8988T (cell line): Measurements from ENCODE around the gene GYPA.
"Not testable (repeated sequence)": the region's sequence is repeated elsewhere in the genome, so short reads cannot be mapped to it uniquely, and the experiment has no call there.

Experiments
- DNase-seq: peaks from one replicate; pipeline ENCODE4 v3.0.0; 2011

The GYPA gene

DNA sequence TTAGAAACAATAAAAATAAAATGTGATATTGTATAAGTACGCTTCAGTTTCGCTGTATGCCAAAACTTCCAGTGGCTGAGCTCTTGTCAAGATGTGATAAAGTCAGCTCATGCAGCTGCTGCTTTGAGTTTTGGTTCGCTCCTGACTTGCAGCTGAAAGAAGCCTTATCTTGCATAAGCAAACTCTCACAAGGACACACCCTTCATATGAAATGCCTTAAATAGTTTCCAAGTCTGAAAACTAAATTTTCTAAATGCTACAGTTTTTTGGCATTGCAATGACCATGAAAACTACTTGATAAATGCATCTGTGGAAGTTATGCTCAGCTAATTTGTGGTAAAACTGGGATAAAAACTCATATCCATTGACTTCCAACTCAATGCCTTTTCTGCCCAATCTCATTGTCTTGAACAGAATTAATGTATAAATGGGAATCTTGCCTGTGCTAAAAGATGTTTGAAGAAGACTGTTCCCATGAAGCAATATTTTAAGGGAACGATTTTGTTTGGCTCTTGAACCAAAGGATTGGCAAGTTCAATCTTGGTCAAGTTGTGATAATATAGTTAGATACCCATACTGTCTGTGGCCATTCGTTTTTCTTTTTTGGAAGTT is 11.7 kb downstream of the GYPA start:
- DNase-seq: not testable (repeated sequence)

DNA sequence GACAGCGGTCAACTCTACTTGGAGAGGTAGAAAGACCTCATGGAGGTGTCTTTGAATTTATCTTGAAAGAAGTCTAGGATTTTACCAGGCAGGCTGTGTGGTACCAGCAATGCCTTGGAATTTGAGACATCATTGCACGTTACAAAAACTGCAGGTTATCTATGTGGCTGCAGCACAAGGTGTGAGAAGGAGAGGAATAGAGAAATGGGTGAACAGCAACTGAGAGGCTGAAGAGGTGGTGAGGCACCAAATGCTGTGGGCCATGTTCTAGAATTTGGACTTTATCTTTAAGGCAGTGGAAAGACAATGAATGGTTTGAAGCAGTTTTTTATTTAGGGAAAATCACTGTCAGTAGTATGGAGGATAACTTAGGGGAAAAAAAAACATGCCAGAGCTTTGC is 15.4 kb downstream of the GYPA start:
- not testable (repeated sequence) for DNase-seq

DNA sequence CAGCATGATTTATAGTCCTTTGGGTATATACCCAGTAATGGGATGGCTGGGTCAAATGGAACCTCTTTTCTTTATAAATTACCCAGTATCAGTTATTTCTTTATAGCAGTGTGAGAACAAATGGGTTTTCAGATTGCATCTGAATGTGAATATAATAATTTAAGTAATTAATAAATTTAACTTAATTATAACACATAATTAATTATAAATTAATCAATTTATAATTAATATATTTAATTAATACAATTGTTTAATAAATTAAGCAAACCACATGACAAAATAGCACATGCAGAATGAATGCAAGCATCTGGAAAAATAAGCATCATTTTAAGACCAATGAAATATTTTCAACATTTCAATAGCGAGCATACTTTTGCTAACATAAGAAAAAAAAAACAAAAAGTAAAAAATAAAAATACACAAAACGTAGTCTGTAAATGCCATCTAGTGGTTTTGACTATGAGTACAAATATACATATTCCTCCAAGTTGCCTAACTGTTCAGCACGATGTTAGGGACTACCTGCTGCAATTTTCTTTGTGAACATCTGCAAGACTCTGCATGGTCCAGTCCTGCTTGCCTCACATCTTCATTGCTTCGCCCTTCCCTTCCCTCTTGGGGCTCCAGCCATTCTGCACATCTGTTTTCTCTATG is 16.4 kb downstream of the GYPA start:
- DNase-seq: not testable (repeated sequence)

DNA sequence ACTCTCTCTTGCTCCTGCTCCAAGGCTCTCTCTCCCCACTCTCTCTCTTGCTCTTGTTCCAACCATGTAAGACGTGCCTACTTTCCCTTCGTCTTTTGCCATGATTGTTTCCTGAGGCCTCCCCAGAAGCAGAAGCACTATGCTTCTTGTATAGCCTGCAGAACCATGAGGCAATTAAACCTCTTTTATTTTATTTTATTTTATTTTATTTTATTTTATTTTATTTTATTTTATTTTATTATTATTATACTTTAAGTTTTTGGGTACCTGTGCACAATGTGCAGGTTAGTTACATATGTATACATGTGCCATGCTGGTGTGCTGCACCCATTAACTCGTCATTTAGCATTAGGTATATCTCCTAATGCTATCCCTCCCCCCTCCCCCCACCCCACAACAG is 17.2 kb downstream of the GYPA start:
- not testable (repeated sequence) for DNase-seq

DNA sequence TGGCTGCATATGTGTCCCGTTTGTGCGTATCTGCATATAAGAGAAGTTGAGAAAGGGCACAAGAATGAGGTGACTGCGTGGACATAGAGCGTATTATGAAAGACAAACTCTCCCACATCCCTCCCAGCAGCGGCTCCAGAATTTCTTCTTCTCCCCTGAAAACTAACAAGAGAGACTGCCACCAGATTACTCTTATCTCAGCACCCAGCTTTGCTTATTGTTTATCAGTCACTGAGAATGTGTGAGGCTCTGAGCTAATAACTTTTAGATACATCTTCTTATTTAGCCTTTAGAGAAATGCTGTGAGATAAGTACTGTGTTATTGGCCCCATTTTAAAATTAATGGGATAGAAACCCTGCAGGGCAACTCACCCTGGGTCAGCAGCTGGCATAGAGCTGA is 20.8 kb downstream of the GYPA start:
- not testable (repeated sequence) for DNase-seq

DNA sequence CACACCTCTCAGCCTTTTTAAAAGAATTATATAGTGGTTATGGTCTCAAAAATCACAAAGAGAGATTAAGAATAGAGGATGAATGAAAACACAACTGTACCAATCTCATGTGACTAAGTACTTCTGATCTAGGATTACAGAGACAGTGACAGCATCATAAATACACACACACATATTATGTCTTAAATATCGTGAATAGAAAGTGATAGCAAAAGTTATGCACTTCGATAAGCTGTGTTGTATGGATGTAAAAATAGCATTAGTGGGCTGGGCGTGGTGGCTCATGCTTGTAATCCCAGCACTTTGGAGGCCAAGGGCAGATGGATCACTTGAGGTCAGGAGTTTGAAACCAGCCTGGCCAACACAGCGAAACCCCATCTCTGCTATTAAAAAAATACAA is 25.0 kb downstream of the GYPA start:
- no peak for DNase-seq

DNA sequence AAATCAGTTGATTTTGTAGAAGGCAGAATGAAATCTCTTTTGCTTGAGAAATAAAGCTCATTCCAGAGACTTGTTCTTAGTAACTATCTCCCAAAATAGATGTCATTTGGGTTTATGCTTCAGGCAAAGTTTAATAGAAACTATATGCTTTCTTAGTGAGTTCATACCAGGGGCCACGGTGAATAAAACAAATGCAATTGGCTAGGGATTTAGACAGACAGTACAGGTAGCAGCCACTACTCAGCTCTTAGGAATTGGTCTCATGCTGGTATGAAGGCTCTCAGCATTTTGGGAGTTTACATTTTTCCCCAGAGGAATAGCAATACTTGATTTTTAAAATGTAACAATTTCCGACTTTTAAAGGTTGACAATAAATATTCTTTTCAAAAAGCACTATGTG is 27.0 kb downstream of the GYPA start:
- no peak for DNase-seq

DNA sequence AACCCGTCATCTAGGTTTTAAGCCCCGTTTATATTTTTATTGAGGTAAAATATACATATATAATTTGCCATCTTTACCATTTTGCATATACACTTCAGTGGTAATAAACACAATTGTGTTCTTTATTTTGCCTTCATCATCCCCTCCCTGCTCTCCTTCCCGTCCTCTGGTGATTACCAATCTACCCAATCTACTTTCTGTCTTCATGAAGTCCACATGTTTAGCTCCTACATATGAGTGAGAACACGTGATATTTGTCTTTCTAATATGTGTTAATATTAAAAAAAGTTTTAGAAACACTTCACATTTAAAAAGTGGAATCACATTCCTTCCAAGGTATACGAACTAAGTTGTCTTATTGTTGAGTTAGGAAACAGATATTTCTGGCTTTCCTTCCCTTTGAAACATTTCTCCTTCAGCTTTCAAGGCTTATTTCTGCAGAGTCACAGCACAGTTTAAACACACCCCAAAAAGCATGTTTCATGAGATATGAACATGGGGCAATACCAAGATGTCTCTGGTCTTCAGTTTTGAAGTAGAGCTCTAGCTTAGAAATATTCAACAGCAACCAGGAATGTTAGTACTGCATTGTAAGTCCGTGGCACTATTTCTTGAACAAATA is 35.9 kb downstream of the GYPA start:
- DNase-seq: no peak

DNA sequence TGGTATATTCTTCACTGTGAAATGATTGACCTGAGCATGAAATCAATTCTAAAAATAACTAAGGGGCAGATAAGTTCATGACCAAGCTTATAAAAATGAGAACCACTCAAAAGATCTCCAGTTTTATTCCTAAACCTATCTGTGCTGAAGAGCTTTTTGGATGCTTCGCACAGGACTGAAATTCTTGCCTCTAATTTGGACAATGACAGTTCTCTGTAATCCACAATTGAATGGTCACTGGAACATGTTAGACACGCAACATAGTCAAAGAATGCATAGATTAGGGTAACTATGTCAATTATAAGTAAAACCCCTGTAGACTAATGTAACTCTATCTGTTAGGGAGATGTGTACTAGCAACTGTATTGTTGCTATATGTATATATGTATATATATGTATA is 42.7 kb downstream of the GYPA start:
- not testable (repeated sequence) for DNase-seq

DNA sequence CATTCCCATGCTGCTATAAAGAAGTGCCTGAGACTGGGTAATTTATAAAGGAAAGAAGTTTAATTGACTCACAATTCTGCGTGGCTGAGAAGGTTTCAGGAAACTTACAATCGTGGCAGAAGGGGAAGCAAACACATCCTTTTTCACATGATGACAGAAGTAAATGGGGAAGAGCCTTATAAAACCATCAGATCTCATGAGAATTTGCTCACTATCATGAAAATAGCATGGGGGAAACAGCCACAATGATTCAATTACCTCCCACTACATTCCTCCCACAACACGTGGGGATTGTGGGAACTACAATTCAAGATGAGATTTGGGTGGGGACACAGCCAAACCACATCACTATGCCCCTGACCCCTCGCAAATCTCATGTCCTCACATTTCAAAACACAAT is 46.5 kb downstream of the GYPA start:
- DNase-seq: not testable (repeated sequence)

DNA sequence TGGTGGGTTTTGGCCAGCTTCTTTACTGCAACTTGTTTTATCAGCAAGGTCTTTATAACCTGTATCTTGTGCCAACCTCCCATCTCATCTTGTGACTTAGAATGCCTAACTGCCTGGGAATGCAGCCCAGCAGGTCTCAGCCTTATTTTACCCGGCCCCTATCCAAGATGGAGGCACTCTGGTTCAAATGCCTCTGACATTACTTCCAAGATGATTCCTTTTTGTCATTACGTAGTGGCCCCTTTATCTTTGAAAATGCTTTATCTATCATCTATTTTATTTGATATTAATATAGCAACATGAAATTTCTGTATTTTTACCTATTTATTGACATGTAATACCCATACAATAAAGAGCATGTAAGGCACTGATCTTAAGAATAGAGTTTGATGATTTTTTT is 49.3 kb downstream of the GYPA start:
- not testable (repeated sequence) for DNase-seq

DNA sequence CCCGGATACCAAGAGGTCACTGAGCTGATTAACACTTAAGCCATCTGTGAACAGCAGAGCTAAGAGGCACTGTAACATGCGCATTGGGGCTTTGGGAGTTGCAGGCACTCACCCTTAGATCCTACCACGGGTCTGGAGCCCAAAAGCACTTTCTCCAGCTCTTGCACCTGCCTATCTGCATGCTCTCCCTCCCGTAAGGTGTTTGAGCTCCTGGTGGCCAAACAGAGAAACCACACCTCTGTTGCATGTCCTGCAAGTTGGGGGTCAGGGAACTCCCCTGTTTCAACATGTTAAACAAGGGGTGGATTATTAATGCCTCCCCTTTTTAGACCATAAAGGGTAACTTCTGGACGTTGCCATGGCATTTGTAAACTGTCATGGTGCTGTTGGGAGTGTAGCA is 49.8 kb downstream of the GYPA start:
- DNase-seq: no peak

DNA sequence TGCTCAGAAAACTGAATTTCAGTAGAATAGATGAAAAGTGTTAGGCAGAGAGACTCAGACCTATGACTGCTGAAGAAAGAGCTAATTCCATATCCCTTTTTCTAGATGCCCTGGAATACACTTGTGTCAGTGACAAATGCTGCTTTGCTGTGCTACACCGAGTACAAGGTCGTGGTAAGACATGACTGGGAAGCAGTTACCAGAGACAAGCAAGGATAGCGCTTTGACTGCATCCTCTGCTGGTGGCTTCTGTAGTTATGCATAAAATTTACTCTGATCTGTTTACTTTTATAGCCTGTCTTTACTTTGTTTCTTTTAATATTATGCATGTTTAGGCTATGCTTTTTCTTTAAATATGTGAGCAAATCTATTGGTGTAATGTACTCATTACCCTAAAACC is 58.5 kb downstream of the GYPA start:
- DNase-seq: not testable (repeated sequence)

DNA sequence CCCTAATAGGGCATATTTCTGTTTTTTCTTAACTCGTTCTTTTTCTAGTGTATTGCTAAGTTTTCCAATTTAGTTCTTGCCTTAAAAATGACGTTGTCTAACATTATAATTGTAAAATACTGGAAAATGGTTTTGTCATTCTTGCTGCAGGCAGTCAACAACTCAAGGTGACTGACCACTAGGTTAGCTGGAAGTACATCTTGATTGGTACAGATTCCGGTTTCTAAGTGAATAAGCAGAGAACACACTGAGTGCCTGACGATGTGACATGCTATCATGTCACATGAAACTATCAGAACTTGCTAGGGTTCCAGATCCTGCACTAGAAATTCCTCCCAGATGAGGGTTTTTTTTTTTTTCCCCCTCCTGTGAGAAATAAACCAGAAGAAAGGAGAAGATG is 60.4 kb downstream of the GYPA start:
- DNase-seq: not testable (repeated sequence)

DNA sequence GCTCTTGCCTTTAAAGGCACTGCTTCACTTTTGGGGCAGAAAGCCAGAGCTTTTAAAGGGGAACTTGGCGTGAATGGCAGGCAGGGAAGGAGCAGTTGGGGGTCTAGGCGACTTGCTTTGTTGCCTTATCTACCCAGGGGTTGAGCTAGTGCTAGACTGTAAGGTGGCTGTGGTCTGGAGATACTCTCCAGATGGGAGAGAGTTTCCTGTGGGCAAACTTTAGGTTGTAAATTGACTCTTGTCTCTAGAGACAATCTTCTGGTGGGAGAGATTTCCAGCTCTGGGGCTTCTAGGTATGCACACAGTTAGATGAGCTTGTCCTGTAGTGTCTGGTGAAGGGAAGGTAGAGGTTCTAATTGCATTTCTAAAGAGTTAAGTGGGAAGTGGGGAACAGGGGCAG is 61.8 kb downstream of the GYPA start:
- DNase-seq: not testable (repeated sequence)

DNA sequence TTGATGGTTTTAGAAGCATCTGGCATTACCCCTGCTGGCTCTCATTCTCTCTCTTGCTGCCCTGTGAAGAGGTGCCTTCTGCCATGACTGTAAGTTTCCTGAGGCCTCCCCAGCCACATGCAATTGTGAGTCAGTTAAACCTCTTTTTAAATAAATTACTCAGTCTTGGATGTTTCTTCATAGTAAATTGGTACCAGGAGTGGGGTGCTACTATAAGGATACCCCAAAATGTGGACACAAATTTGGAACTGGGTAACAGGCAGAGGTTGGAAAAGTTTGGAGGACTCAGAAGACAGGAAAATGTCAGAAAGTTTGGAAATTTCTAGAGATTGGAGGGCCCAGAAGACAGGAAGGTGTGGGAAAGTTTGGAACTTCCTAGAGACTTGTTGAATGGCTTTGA is 79.0 kb downstream of the GYPA start:
- not testable (repeated sequence) for DNase-seq

DNA sequence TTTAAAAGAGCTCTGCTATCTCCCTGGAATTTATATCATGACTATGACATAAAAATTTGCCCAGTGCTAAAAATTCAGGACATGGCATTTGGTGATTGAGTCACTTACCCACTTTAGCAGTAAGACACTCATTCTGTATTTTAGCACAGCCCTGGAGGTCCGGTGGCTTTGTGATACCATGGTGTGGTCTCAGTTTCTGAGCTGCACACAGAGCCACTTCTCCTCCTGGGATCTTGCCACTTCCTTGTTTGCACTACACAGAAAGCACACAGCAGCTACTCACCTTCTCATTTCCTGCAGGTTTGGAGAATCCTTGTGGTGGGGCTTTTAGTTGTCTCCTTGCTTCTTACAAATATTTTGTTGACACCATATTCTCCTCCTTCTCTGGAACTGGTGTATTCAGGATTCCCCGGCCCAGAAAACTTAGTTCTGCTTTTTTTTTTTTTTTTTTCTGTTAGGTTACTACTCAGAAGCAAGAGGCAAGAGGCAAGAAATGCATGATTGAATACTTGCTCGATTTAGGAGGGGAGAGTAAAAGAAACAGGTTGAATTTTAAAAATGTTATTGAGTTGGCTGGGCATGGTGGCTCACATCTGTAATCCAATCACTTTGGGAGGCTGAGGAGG is 80.2 kb downstream of the GYPA start:
- DNase-seq: not testable (repeated sequence)
